OCI-LY7 (cell line): ENCODE data around the gene SEPTIN10. TPM values are rescaled to one million over a fixed set of nuclear protein-coding genes. Genes with fewer than 3 reads are reported as not detected.

Source experiments
- BruUV-seq: library from RNA; stranded (reverse); fragments of 400-500 nt; replicated peaks from 2 replicates; lab custom pipeline; 2021; lab: Mats Ljungman, UMichigan
- CTCF ChIA-PET: fragments of 300-600 bp; sonication (Branson Sonifier 250); formaldehyde crosslinking; loops from one replicate; lab custom pipeline; 2022; ENCODE audit warnings: antibody characterized with exemption; ENCODE audit not compliant: unreplicated experiment; lab: Charles Lee
- POLR2A ChIA-PET: fragments of 300-600 bp; sonication (Branson Sonifier 250); formaldehyde crosslinking; loops from one replicate; lab custom pipeline; 2022; ENCODE audit warnings: antibody characterized with exemption; lab: Charles Lee
- DNase-seq: peaks from one replicate; pipeline ENCODE4 v3.0.0-alpha.2; 2015; ENCODE audit warnings: low spot score
- H2AFZ ChIP-seq: fragments of 200-600 bp; sonication (generic), shearing (Covaris generic); 2 replicates; pipeline ENCODE4 v1.6.1; 2014; ENCODE audit warnings: mild to moderate bottlenecking, antibody characterized with exemption, low read length, moderate library complexity
- H3K27ac ChIP-seq: fragments of 200-600 bp; sonication (generic); 2 replicates; pipeline ENCODE4 v1.5.1; 2014; ENCODE audit warnings: mixed run types, low read depth, mild to moderate bottlenecking, moderate library complexity, low read length, inconsistent platforms; ENCODE audit not compliant: poor library complexity, severe bottlenecking
- H3K36me3 ChIP-seq: fragments of 200-600 bp; sonication (generic); 2 replicates; pipeline ENCODE4 v1.6.1; 2014; ENCODE audit warnings: mild to moderate bottlenecking, antibody characterized with exemption, low read length, moderate library complexity, mixed read lengths; ENCODE audit not compliant: insufficient read depth
- H3K4me1 ChIP-seq: fragments of 200-600 bp; sonication (generic); 2 replicates; pipeline ENCODE4 v1.5.1; 2014; ENCODE audit warnings: mild to moderate bottlenecking, low read length; ENCODE audit not compliant: insufficient read depth, poor library complexity, severe bottlenecking
- H3K4me2 ChIP-seq: fragments of 200-600 bp; sonication (generic); 2 replicates; pipeline ENCODE4 v1.6.1; 2014; ENCODE audit warnings: mild to moderate bottlenecking, low read length
- H3K4me3 ChIP-seq: fragments of 200-600 bp; sonication (generic); 2 replicates; pipeline ENCODE4 v1.5.1; 2014; ENCODE audit warnings: mild to moderate bottlenecking, low read depth, low read length; ENCODE audit not compliant: poor library complexity, severe bottlenecking
- H3K79me2 ChIP-seq: fragments of 200-600 bp; sonication (generic); 2 replicates; pipeline ENCODE4 v1.6.1; 2016; ENCODE audit warnings: low read depth, mild to moderate bottlenecking, low read length, moderate library complexity, mixed read lengths; ENCODE audit not compliant: insufficient read depth
- H3K9me2 ChIP-seq: fragments of 200-600 bp; sonication (generic); 2 replicates; pipeline ENCODE4 v1.6.1; 2016; ENCODE audit warnings: mild to moderate bottlenecking, low read length, mixed read lengths; ENCODE audit not compliant: insufficient read depth
- H3K9me3 ChIP-seq: fragments of 200-600 bp; sonication (generic); 2 replicates; pipeline ENCODE4 v1.6.1; 2014; ENCODE audit warnings: mild to moderate bottlenecking, mixed run types, low read length, mixed read lengths
- H4K20me1 ChIP-seq: fragments of 200-600 bp; sonication (generic); 2 replicates; pipeline ENCODE4 v1.6.1; 2014; ENCODE audit warnings: mild to moderate bottlenecking, antibody characterized with exemption, low read length, moderate library complexity, mixed read lengths; ENCODE audit not compliant: insufficient read depth
- CTCF ChIP-seq: fragments of 200-600 bp; sonication (generic); conservative IDR thresholded peaks from 2 replicates; pipeline ENCODE4 v1.5.1; 2014; ENCODE audit warnings: mild to moderate bottlenecking, antibody characterized with exemption, low read length, moderate library complexity, mixed read lengths
- EZH2phosphoT487 ChIP-seq: fragments of 200-600 bp; sonication (generic); IDR thresholded peaks from 2 replicates; pipeline ENCODE4 v1.6.1; 2018; ENCODE audit warnings: low read depth, borderline replicate concordance, mild to moderate bottlenecking, mixed run types, antibody characterized with exemption, low read length, moderate library complexity, mixed read lengths
- intact Hi-C: fragments of 100-400 bp; cut with micrococcal nuclease; formaldehyde crosslinking; loops from one replicate; pipeline ENCODE4 v1.10.0; 2022; ENCODE audit not compliant: unreplicated experiment
- total RNA-seq, 2 experiments: library from RNA; depleted of rRNA in 1 of 2; stranded (reverse); fragments of >200 nt in 1 of 2; shearing (Covaris generic) in 1 of 2; gene quantifications; 2 replicates each; pipeline ENCODE4 v1.2.3, GENCODE V29; 2014 to 2022

The SEPTIN10 gene
- total RNA-seq, 2 experiments from 2014 or later: not detected

DNA sequence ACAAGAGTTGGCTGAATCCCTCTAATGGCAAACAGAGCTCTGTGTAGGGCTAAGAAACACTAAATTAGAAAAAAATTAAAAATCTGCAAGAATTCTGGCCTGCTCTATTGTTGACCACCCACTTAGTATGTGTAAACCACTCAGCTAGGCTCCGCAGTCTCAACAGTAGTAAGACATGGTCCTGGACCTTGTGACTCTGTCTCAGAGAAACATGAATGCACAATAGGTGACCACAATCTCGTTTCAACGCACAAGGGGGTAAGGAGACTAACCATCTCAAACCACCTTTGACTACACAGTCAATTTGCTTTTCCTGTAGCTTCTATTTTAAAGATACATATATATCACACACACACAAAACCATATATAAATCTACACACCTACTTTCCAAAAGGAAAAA, 16.5 kb downstream of the SEPTIN10 start:
- intact Hi-C loops: no loop called here
- Histone ChIP-seq H3K4me2 (no peak overlapping the region), H3K4me3 (no peak overlapping the region), H3K36me3 (no peaks in the 10 kb centered on the region), H4K20me1 (no peaks in the 10 kb centered on the region), H3K79me2 (no peaks in the 10 kb centered on the region), H3K27ac (no peak overlapping the region), H3K4me1 (no peaks in the 10 kb centered on the region), H3K9me2 (no peaks in the 10 kb centered on the region), H3K9me3 (no peaks in the 10 kb centered on the region), H2AFZ (no peak overlapping the region)
- ChIA-PET CTCF (no interaction called here), POLR2A (interaction anchor here (0.5 kb wide), 1 partner anchor 50 kb away, joined by 3 read pairs; no protein-coding TSS in a partner anchor)
- no peak for DNase-seq
- BruUV-seq: no TSS peak
- TF ChIP-seq CTCF (no peak), EZH2phosphoT487 (no peak)

DNA sequence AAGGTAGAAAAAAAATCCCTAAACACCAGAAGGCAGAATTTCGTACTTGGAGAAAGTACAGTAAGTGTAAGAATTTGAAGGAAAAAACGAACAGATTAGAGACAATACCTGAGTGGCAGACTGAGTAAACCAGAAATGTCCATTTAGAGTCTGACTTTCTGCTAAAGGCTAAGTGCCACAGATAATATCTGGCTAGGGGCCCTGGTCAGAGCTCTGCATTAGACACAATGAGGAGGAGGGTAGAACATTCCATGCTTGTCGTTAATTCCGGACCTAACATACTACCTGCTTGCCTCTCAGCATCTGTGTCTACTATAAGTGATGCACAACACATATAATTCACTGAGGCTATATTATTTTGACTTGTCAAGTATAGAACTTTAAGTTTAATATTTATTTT, 18.1 kb downstream of the SEPTIN10 start:
- no TSS peak for BruUV-seq

More for the DNA sequence above, 18.1 kb downstream of the SEPTIN10 start:
- no peaks in the 10 kb centered on the region for H3K4me1 ChIP-seq
- no peak overlapping the region for H3K4me2 ChIP-seq
- H3K79me2 ChIP-seq: no peaks in the 10 kb centered on the region
- H3K4me3 ChIP-seq: no peak overlapping the region
- no peaks in the 10 kb centered on the region for H3K9me3 ChIP-seq
- intact Hi-C loops: no loop called here
- no peak for DNase-seq
- POLR2A ChIA-PET: no interaction called here
- H3K9me2 ChIP-seq: no peaks in the 10 kb centered on the region
- H2AFZ ChIP-seq: no peak overlapping the region
- H3K36me3 ChIP-seq: no peaks in the 10 kb centered on the region
- H4K20me1 ChIP-seq: no peaks in the 10 kb centered on the region
- no peak overlapping the region for H3K27ac ChIP-seq
- CTCF ChIA-PET: no interaction called here
- TF ChIP-seq EZH2phosphoT487 (no peak), CTCF (no peak)
